HepG2 (cell line): ENCODE data around the gene RRBP1. TPM values are rescaled to one million over a fixed set of nuclear protein-coding genes. Genes with fewer than 3 reads are reported as not detected.
A peak's percentile ranks its signal among the peaks of the same experiment; 100 is the strongest.

ENCODE experiments used
- ATAC-seq: fragments of 200-7000 bp; cut with Tn5 transposase; 3 replicates; pipeline ENCODE4 v1.9.1; 2020; ENCODE audit warnings: mild to moderate bottlenecking, moderate library complexity
- BruUV-seq: library from RNA; stranded (reverse); fragments of 400-500 nt; replicated peaks from 2 replicates; lab custom pipeline; 2021; lab: Mats Ljungman, UMichigan
- CTCF ChIA-PET: fragments of 300-600 bp; formaldehyde crosslinking; extraction: SDS; loops from one replicate; lab custom pipeline; 2021; ENCODE audit warnings: low total read pairs, inconsistent platforms, low intra/inter-chr PET ratio; lab: Yijun Ruan, JAX
- POLR2A ChIA-PET: fragments of 350-600 bp; sonication (Branson Sonifier 250); formaldehyde crosslinking; loops from one replicate; lab custom pipeline; 2020; ENCODE audit warnings: antibody characterized with exemption, inconsistent platforms; lab: Yijun Ruan, JAX
- DNase-seq: peaks from one replicate; pipeline ENCODE4 v3.0.0-alpha.2; 2015; ENCODE audit warnings: low spot score
- FAIRE-seq: peaks from 3 replicates; lab custom pipeline; 2011; peaks lifted over from hg19 to GRCh38; lab: Jason Lieb, UNC
- H2AFZ ChIP-seq: one replicate; pipeline ENCODE4 v1.6.1; 2011; ENCODE audit warnings: low read length, inconsistent platforms
- H3K27ac ChIP-seq: fragments of 300-600 bp; 3 replicates; pipeline ENCODE4 v1.8.0; 2011; ENCODE audit warnings: mixed run types, mild to moderate bottlenecking, mixed read lengths, low read length, inconsistent platforms; ENCODE audit not compliant: insufficient read depth; ENCODE audit errors: extremely low read length
- H3K27me3 ChIP-seq, 2 experiments: fragments of 200-600 bp in 1 of 2; 2 replicates in 1 of 2; 3 replicates in 1 of 2; pipeline versions ENCODE4 v1.6.0 to v1.8.0; 2011; ENCODE audit warnings: low read length in 2 of 2, mild to moderate bottlenecking in 2 of 2, moderate library complexity in 2 of 2, inconsistent platforms in 1 of 2; ENCODE audit not compliant: insufficient read depth in 2 of 2, control insufficient read depth in 1 of 2
- H3K36me3 ChIP-seq, 2 experiments: fragments of 200-600 bp in 1 of 2; replicated peaks in 1 of 2; 2 replicates in 1 of 2; 3 replicates in 1 of 2; pipeline versions ENCODE4 v1.5.1 to v1.8.0; 2011; ENCODE audit warnings: low read length in 2 of 2, inconsistent platforms in 1 of 2; ENCODE audit not compliant: insufficient read depth in 2 of 2, control insufficient read depth in 1 of 2
- H3K4me1 ChIP-seq: 2 replicates; pipeline ENCODE4 v1.5.1; 2012; ENCODE audit warnings: low read length, inconsistent platforms; ENCODE audit not compliant: insufficient read depth
- H3K4me2 ChIP-seq: 2 replicates; pipeline ENCODE4 v1.6.0; 2011; ENCODE audit warnings: low read depth, low read length, inconsistent platforms
- H3K4me3 ChIP-seq, 3 experiments: fragments of 200-600 bp in 1 of 3; sonication (generic), shearing (Covaris generic) in 1 of 3; replicated peaks in 1 of 3; 2 replicates each; pipeline ENCODE4 v1.5.1; 2011 to 2016; ENCODE audit warnings: low read length in 3 of 3, inconsistent platforms in 2 of 3, low read depth in 2 of 3, mild to moderate bottlenecking in 2 of 3, control low read depth in 1 of 3, mixed read lengths in 1 of 3; ENCODE audit not compliant: insufficient read depth in 1 of 3
- H3K79me2 ChIP-seq: one replicate; pipeline ENCODE4 v1.6.1; 2011; ENCODE audit warnings: low read length, inconsistent platforms; ENCODE audit not compliant: insufficient read depth
- H3K9ac ChIP-seq: 2 replicates; pipeline ENCODE4 v1.6.0; 2011; ENCODE audit warnings: mild to moderate bottlenecking, low read depth, low read length, inconsistent platforms; ENCODE audit not compliant: insufficient read depth
- H3K9me3 ChIP-seq: 2 replicates; pipeline ENCODE4 v1.5.1; 2012; ENCODE audit warnings: mild to moderate bottlenecking, low read length
- H4K20me1 ChIP-seq: 2 replicates; pipeline ENCODE4 v1.6.0; 2011; ENCODE audit warnings: inconsistent platforms, mild to moderate bottlenecking, low read length, moderate library complexity; ENCODE audit not compliant: insufficient read depth
- HCFC1 ChIP-seq: fragments of 150-350 bp; IDR thresholded peaks from 2 replicates; pipeline ENCODE4 v1.6.1; 2014; ENCODE audit warnings: low read depth, low read length
- KLF9 ChIP-seq: IDR thresholded peaks from 2 replicates; pipeline ENCODE4 v1.6.1; 2016; ENCODE audit warnings: low read depth
- MAF1 ChIP-seq: sonication (generic); formaldehyde crosslinking; IDR thresholded peaks from 2 replicates; pipeline ENCODE4 v1.5.0; 2020; ENCODE audit warnings: missing genetic modification reagents, borderline replicate concordance
- MIXL1 ChIP-seq: IDR thresholded peaks from 2 replicates; pipeline ENCODE4 v1.6.1; 2016
- MTF1 ChIP-seq: sonication (generic); formaldehyde crosslinking; IDR thresholded peaks from 2 replicates; pipeline ENCODE4 v1.5.0; 2020; ENCODE audit warnings: missing genetic modification reagents
- MXI1 ChIP-seq: IDR thresholded peaks from 3 replicates; pipeline ENCODE4 v1.6.1; 2012; ENCODE audit warnings: low read depth, low read length, inconsistent platforms, borderline replicate concordance
- NFIC ChIP-seq: IDR thresholded peaks from 2 replicates; pipeline ENCODE4 v1.6.1; 2012; ENCODE audit warnings: mild to moderate bottlenecking, low read length, inconsistent platforms
- XRCC5 ChIP-seq: fragments of 200-400 bp; formaldehyde crosslinking; optimal IDR thresholded peaks from 2 replicates; pipeline ENCODE3; 2017; ENCODE audit warnings: mild to moderate bottlenecking, low read length
- ZBTB3 ChIP-seq: sonication (generic); formaldehyde crosslinking; IDR thresholded peaks from 2 replicates; pipeline ENCODE4 v1.4.0; 2020; ENCODE audit warnings: low read depth, mild to moderate bottlenecking, moderate library complexity, missing genetic modification reagents, borderline replicate concordance
- ZNF569 ChIP-seq: sonication (generic); formaldehyde crosslinking; IDR thresholded peaks from 2 replicates; pipeline ENCODE4 v1.5.0; 2020; ENCODE audit warnings: mild to moderate bottlenecking, missing genetic modification reagents, moderate library complexity, borderline replicate concordance
- ZNF7 ChIP-seq: IDR thresholded peaks from 2 replicates; pipeline ENCODE4 v1.6.1; 2016; ENCODE audit warnings: missing biosample characterization, missing genetic modification reagents
- ZNF780A ChIP-seq: sonication (generic); formaldehyde crosslinking; IDR thresholded peaks from 2 replicates; pipeline ENCODE4 v1.8.0; 2022; ENCODE audit warnings: mild to moderate bottlenecking, missing genetic modification reagents, moderate library complexity
- WGBS: methylation state at CpG from one replicate; pipeline ENCODE4 v1.1.6; 2017; ENCODE audit warnings: low lambda C conversion rate; 5-methylcytosine and 5-hydroxymethylcytosine counted together
- in situ Hi-C: cut with HindIII; loops from 2 replicates; pipeline ENCODE4 v1.10.0; 2017; ENCODE audit warnings: low pct_unique_long_range_greater_than_20kb; ENCODE audit not compliant: extremely low pct_ligation_motif_present
- intact Hi-C: fragments of 100-400 bp; cut with micrococcal nuclease; formaldehyde crosslinking; loops from one replicate; pipeline ENCODE4 v1.10.0; 2022; ENCODE audit not compliant: unreplicated experiment
- polyA plus RNA-seq, 8 experiments: library from polyadenylated mRNA; depleted of rRNA in 3 of 8; stranded (reverse) in 7 of 8; unstranded in 1 of 8; fragments of >200 nt; fragmentation: Illumina TruSeq in 4 of 8; extraction: Trizol in 4 of 8; gene quantifications; 2 replicates each; pipeline versions ENCODE4 v1.2.1 to v1.2.3, GENCODE V29; 2011 to 2016; ENCODE audit warnings: low read depth in 4 of 8, missing spikeins in 1 of 8, mixed read lengths in 1 of 8; ENCODE audit not compliant: insufficient read depth in 1 of 8
- total RNA-seq, 5 experiments: library from RNA; depleted of rRNA; stranded (reverse); fragments of >200 nt; fragmentation: Illumina TruSeq; extraction: Trizol; gene quantifications; 2 replicates each; pipeline ENCODE4 v1.2.3, GENCODE V29; 2016; ENCODE audit warnings: low read depth in 1 of 5
- TF ChIP-seq, protein P1 (sequence below): sonication (generic); formaldehyde crosslinking; IDR thresholded peaks from 2 replicates; pipeline ENCODE4 v1.9.0; 2021; ENCODE audit warnings: missing genetic modification reagents, mild to moderate bottlenecking, borderline replicate concordance
- TF ChIP-seq, protein P2 (sequence below): sonication (generic); formaldehyde crosslinking; IDR thresholded peaks from 2 replicates; pipeline ENCODE4 v1.5.0; 2020; ENCODE audit warnings: missing genetic modification reagents
- TF ChIP-seq, protein P3 (sequence below), 2 experiments: sonication (generic) in 1 of 2; formaldehyde crosslinking in 1 of 2; IDR thresholded peaks; 2 replicates each; pipeline versions ENCODE4 v1.4.0 to v1.6.1; 2018 to 2020; ENCODE audit warnings: missing genetic modification reagents in 2 of 2, borderline replicate concordance in 1 of 2, low read depth in 1 of 2, mild to moderate bottlenecking in 1 of 2, missing biosample characterization in 1 of 2
- TF ChIP-seq, protein P4 (sequence below): sonication (generic); formaldehyde crosslinking; IDR thresholded peaks from 2 replicates; pipeline ENCODE4 v1.5.0; 2020; ENCODE audit warnings: mild to moderate bottlenecking, missing genetic modification reagents, borderline replicate concordance

The RRBP1 gene
- total and polyA plus RNA-seq, 2 of the 13 experiments (the other 11 are each of a cell fraction or from before 2014, with no cell fraction given), result 150 to 222 TPM

DNA sequence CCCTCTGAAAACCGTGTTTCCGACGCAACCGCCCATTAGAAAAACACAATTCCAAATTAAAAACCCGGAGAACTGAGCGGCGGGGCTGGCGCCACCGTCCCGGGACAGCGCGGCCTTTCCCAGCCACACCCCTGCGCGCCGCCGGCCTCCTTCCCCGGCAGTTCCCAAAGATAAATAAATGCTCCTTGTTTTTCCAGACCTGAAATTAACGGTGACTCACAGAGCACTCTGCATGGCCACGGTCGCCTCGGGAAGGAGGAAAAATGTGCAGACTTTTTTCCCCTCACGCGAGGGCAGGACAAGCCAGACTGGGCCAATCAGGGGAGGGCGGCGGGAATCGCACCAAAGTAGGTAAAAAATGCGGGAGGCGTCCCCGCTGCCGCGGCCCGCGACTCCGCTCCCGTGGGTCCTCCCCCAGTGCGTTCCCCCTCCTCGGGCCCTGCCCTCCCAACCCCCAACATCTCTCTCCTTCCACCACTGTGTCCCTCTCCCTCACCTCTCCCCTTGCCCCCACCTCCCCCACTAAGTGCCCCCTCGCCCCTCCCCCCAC lies 113.0 kb downstream of the RRBP1 start:
- Histone ChIP-seq H3K4me3 (peak overlapping the region; percentile 64 to 100 (median 94)), H3K27ac (peak overlapping the region; percentile 6), H3K4me2 (peak overlapping the region; percentile 73), H3K79me2 (peaks cover 36% of the 10 kb centered on the region), H3K4me1 (peaks cover 41% of the 10 kb centered on the region), H3K36me3 (no peaks in the 10 kb centered on the region), H4K20me1 (peaks cover 8% of the 10 kb centered on the region; the same call in 1 of the 2 replicates), H3K27me3 (no peaks in the 10 kb centered on the region; a peak in 1 of 5 replicates), H3K9me3 (no peaks in the 10 kb centered on the region), H2AFZ (no peak overlapping the region), H3K9ac (peak overlapping the region; percentile 61)
- intact Hi-C loops (loop anchor here (1.0 kb wide), 1 partner anchor 11 kb away; no protein-coding TSS in a partner anchor), in situ Hi-C loops (no loop called here)
- no TSS peak for BruUV-seq
- 1% methylated on average over 38 of the region's 38 CpGs for WGBS
- CTCF ChIA-PET, result interaction anchor here (2.9 kb wide), 1 partner anchor 32 kb away, joined by 13 read pairs; no protein-coding TSS in a partner anchor
- POLR2A ChIA-PET, result interaction anchor here (1.0 to 2.9 kb wide), 10 partner anchors 32 to 938 kb away, joined by 4 to 19 read pairs (median 4); partner anchors contain the start of genes MGME1, RRBP1 and SEC23B
- ATAC-seq (peak; percentile 73), DNase-seq (peak; percentile 95), FAIRE-seq (no peak)
- TF ChIP-seq, protein P1, sequence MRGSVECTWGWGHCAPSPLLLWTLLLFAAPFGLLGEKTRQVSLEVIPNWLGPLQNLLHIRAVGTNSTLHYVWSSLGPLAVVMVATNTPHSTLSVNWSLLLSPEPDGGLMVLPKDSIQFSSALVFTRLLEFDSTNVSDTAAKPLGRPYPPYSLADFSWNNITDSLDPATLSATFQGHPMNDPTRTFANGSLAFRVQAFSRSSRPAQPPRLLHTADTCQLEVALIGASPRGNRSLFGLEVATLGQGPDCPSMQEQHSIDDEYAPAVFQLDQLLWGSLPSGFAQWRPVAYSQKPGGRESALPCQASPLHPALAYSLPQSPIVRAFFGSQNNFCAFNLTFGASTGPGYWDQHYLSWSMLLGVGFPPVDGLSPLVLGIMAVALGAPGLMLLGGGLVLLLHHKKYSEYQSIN (CRISPR knock-in tag), result no peak
- TF ChIP-seq MXI1, result peak; percentile 71; the same call in 1 of the 3 replicates
- TF ChIP-seq MAF1 (CRISPR knock-in tag), result no peak
- no peak for TF ChIP-seq ZNF780A
- TF ChIP-seq HCFC1, result no peak
- TF ChIP-seq MIXL1 (CRISPR knock-in tag), result peak; percentile 39; the same call in 1 of the 2 replicates
- TF ChIP-seq, protein P2, sequence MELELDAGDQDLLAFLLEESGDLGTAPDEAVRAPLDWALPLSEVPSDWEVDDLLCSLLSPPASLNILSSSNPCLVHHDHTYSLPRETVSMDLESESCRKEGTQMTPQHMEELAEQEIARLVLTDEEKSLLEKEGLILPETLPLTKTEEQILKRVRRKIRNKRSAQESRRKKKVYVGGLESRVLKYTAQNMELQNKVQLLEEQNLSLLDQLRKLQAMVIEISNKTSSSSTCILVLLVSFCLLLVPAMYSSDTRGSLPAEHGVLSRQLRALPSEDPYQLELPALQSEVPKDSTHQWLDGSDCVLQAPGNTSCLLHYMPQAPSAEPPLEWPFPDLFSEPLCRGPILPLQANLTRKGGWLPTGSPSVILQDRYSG, result 0 out of 2 replicates have a peak, but pooled peaks have one; percentile 43
- TF ChIP-seq XRCC5, result peak; percentile 92
- TF ChIP-seq NFIC, result no peak
- no peak for TF ChIP-seq ZNF7 (CRISPR knock-in tag)
- peak; percentile 64; the same call in 1 of the 2 replicates for TF ChIP-seq KLF9 (CRISPR knock-in tag)
- TF ChIP-seq, protein P3, sequence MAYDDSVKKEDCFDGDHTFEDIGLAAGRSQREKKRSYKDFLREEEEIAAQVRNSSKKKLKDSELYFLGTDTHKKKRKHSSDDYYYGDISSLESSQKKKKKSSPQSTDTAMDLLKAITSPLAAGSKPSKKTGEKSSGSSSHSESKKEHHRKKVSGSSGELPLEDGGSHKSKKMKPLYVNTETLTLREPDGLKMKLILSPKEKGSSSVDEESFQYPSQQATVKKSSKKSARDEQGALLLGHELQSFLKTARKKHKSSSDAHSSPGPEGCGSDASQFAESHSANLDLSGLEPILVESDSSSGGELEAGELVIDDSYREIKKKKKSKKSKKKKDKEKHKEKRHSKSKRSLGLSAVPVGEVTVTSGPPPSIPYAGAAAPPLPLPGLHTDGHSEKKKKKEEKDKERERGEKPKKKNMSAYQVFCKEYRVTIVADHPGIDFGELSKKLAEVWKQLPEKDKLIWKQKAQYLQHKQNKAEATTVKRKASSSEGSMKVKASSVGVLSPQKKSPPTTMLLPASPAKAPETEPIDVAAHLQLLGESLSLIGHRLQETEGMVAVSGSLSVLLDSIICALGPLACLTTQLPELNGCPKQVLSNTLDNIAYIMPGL (CRISPR knock-in tag; IDR thresholded peaks at IDR 0.05; ENCODE audit: borderline replicate concordance in 1 of 2, low read depth in 1 of 2), result peak; percentile 23 to 41; a peak in 3 of 4 replicates
- TF ChIP-seq, protein P4, sequence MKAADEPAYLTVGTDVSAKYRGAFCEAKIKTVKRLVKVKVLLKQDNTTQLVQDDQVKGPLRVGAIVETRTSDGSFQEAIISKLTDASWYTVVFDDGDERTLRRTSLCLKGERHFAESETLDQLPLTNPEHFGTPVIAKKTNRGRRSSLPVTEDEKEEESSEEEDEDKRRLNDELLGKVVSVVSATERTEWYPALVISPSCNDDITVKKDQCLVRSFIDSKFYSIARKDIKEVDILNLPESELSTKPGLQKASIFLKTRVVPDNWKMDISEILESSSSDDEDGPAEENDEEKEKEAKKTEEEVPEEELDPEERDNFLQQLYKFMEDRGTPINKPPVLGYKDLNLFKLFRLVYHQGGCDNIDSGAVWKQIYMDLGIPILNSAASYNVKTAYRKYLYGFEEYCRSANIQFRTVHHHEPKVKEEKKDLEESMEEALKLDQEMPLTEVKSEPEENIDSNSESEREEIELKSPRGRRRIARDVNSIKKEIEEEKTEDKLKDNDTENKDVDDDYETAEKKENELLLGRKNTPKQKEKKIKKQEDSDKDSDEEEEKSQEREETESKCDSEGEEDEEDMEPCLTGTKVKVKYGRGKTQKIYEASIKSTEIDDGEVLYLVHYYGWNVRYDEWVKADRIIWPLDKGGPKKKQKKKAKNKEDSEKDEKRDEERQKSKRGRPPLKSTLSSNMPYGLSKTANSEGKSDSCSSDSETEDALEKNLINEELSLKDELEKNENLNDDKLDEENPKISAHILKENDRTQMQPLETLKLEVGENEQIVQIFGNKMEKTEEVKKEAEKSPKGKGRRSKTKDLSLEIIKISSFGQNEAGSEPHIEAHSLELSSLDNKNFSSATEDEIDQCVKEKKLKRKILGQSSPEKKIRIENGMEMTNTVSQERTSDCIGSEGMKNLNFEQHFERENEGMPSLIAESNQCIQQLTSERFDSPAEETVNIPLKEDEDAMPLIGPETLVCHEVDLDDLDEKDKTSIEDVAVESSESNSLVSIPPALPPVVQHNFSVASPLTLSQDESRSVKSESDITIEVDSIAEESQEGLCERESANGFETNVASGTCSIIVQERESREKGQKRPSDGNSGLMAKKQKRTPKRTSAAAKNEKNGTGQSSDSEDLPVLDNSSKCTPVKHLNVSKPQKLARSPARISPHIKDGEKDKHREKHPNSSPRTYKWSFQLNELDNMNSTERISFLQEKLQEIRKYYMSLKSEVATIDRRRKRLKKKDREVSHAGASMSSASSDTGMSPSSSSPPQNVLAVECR (CRISPR knock-in tag), result no peak
- no peak for TF ChIP-seq MTF1 (CRISPR knock-in tag)
- peak; percentile 57; the same call in 1 of the 2 replicates for TF ChIP-seq ZBTB3 (CRISPR knock-in tag)
- no peak for TF ChIP-seq ZNF569 (CRISPR knock-in tag)
